CD4-positive, alpha-beta T cell treated with Interleukin-2 at 100 ng/mL for 4 hours (primary cell): ENCODE data around the gene PHF21B.
"Not testable (repeated sequence)": the region's sequence is repeated elsewhere in the genome, so short reads cannot be mapped to it uniquely, and the experiment has no call there.

ENCODE experiments used
- DNase-seq: peaks from one replicate; pipeline ENCODE4 v3.0.0-alpha.2; 2020; ENCODE audit warnings: low spot score

PHF21B gene

GRCh38 chr22:44988671-44989070 lies 21.1 kb downstream of the PHF21B start:
- no peak for DNase-seq

- no peak for DNase-seq
Measured at GRCh38 chr22:44986926-44987325, 22.9 kb downstream of the PHF21B start.

GRCh38 chr22:44985906-44986527 lies 23.8 kb downstream of the PHF21B start:
- DNase-seq: no peak

DNA sequence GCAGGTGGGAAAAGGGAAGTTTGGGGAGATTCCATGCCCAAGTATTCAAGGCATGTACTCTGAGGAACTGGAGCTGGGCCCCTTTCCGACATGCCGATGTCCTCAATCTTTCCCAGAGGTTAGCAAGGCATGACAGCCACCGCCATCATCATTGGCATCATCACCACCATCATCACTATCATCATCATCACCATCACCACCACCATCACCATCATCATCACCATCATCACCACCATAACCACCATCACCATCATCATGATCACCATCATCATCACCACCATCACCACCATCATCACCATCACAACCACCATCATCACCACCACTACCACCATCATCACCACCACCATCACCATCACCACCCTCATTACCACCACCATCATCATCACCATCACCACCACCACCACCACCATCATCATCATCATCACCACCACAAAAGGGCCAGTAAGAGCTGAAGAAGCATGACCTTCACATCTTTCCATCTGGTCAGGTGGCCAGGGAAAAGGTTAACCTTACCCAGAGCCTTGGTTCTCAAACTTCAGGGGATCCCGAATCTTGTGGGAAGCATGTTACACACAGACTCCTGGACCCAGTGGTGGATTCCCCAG lies 25.8 kb downstream of the PHF21B start:
- no peak for DNase-seq

DNA sequence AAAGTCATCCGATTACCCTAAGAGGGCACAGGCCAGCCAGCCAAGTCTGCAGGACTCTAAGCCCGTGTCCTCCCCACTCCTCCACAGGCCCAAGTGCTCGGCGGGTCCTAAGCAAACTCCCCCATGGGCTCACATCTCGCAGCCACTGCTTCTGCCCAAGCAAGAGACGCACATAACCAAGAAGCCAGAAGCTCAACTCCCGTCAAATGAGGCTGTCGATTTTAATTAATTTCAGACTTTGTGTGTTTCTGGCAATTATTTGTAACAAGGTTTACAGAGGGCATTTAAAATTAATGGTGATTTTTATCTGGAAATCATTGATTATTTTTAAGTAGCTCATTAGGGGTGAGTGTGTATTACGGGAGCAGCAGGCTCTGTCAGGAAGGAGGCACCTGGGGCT lies 27.4 kb downstream of the PHF21B start:
- DNase-seq: no peak

GRCh38 chr22:44981857-44982256 lies 27.9 kb downstream of the PHF21B start:
- DNase-seq: no peak

GRCh38 chr22:44979154-44979553 lies 30.7 kb downstream of the PHF21B start:
- no peak for DNase-seq

- DNase-seq: peak; percentile 18
Measured at GRCh38 chr22:44975427-44976262, 34.2 kb downstream of the PHF21B start.

- no peak for DNase-seq
Measured at GRCh38 chr22:44974454-44974853, 35.4 kb downstream of the PHF21B start.

- DNase-seq: no peak
Measured at GRCh38 chr22:44973829-44974228, 36.0 kb downstream of the PHF21B start.

GRCh38 chr22:44972363-44973083 lies 37.3 kb downstream of the PHF21B start:
- DNase-seq: no peak

GRCh38 chr22:44971651-44972362 lies 38.0 kb downstream of the PHF21B start:
- no peak for DNase-seq

- DNase-seq: no peak
Measured at GRCh38 chr22:44970291-44970690, 39.5 kb downstream of the PHF21B start.

DNA sequence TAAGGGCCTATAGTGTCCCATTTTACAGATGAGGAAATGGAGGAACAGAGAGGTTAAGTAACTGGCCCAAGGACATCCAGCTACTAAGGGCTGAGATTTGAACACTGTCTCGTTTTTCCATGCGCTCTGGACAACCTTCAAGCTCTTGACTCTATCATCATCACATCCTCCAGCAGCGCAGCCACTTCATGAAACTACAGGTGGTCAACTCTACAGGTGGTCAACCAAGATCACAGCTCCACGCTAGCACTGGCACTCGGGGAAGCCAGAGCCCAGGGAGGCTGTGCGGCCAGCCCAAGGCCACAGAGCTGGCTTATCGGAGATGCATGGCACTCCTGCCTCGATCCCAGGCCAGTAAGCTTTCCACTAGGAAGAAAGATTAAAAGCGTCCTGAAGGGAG lies 40.0 kb downstream of the PHF21B start:
- DNase-seq: no peak

DNA sequence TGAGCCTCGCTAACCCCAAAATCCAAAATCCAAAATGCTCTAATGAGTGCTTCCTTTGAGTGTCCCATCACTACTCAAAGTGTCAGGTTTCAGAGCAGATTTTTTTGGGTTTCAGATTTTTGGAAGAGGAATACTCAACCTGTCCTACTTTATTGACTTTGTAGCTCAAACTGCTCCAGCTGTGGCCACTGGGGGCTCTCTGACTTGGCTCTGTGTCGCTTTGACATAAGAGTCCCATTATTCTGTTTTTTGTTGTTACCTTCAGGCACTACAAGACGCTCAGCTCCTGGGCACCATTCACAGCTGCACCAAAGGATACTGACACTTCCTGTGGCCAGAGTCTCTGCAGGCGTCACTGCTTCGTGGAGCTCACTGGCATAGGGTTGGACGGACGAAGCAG lies 41.1 kb downstream of the PHF21B start:
- no peak for DNase-seq

- DNase-seq: no peak
Measured at GRCh38 chr22:44965171-44965570, 44.6 kb downstream of the PHF21B start.

GRCh38 chr22:44964722-44965078 lies 45.1 kb downstream of the PHF21B start:
- no peak for DNase-seq

GRCh38 chr22:44963832-44964721 lies 45.7 kb downstream of the PHF21B start:
- DNase-seq: no peak

- DNase-seq: no peak
Measured at GRCh38 chr22:44962741-44963454, 46.9 kb downstream of the PHF21B start.

DNA sequence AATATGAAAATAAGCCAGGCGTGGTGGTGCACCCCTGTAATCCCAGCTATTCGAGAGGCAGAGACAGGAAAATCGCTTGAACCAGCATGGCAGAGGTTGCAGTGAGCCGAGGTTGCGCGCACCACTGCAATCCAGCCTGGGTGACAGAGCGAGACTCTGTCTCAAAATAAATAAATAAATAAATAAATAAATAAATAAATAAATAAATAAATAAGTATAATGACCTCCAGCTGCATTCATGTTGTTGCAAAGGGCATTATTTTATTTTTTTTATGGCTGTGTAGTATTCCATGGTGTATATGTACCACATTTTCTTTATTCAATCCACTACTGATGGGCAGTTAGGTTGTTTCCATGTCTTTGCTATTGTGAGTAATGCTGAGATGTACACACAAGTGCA lies 48.1 kb downstream of the PHF21B start:
- DNase-seq: not testable (repeated sequence)
